Pancreas (tissue), 10 donors: ENCODE results near the gene DCDC1. TPM values are rescaled to one million over a fixed set of nuclear protein-coding genes. Genes with fewer than 3 reads are reported as not detected.

Experiments
- ATAC-seq, 4 donors: fragments of 200-7000 bp; cut with Tn5 transposase; one replicate each; pipeline versions ENCODE4 v1.8.0 to v1.9.1; 2020; ENCODE audit warnings: mild to moderate bottlenecking in 4 of 4, moderate library complexity in 4 of 4
- DNase-seq, 6 donors: peaks; one replicate each; pipeline ENCODE4 v3.0.0-alpha.2; 2020
- FAIRE-seq: peaks from 2 replicates; lab custom pipeline; 2012; peaks lifted over from hg19 to GRCh38; lab: Jason Lieb, UNC
- H3K27ac ChIP-seq, 4 donors: fragments of 200-600 bp; sonication (generic); 1 replicate in 3 of 4; 2 replicates in 1 of 4; pipeline versions ENCODE4 v1.5.0 to v1.8.0; 2020
- H3K27me3 ChIP-seq, 4 donors: fragments of 200-600 bp; one replicate each; pipeline ENCODE4 v1.8.0; 2021
- H3K36me3 ChIP-seq, 3 donors: fragments of 200-600 bp; sonication (generic) in 1 of 3; one replicate each; pipeline versions ENCODE4 v1.5.0 to v1.8.0; 2020 to 2021
- H3K4me1 ChIP-seq, 3 donors: fragments of 200-600 bp; one replicate each; pipeline ENCODE4 v1.8.0; 2021
- H3K4me3 ChIP-seq, 4 donors: fragments of 200-600 bp; sonication (generic) in 2 of 4; one replicate each; pipeline versions ENCODE4 v1.5.0 to v1.8.0; 2020 to 2021
- H3K9me3 ChIP-seq, 4 donors: fragments of 200-600 bp; one replicate each; pipeline ENCODE4 v1.8.0; 2021
- WGBS, 2 donors: extraction: QIAGEN DNeasy Blood & Tissue Kit; methylation state at CpG; one replicate each; pipeline ENCODE4 v1.1.7; 2013; 5-methylcytosine and 5-hydroxymethylcytosine counted together
- intact Hi-C, 3 donors: fragments of 100-400 bp; cut with DNase I; formaldehyde crosslinking; loops; one replicate each; pipeline versions ENCODE4 v1.11.1 to v1.14.2; 2022
- polyA plus RNA-seq, 2 donors: library from polyadenylated mRNA; stranded (reverse); fragments of 200-250 nt; gene quantifications; one replicate each; pipeline ENCODE4 v1.2.3, GENCODE V29; 2013
- total RNA-seq, 6 donors: library from RNA; stranded (reverse); fragmentation: NEBNext Ultra II Directional in 4 of 6; extraction: Animal tissue kit (Norgen Biotek cat#: 25700) in 4 of 6; gene quantifications; one replicate each; pipeline versions ENCODE4 v1.2.1 to v1.2.4, GENCODE V29; 2021 to 2023
- TF ChIP-seq, protein P1 (sequence below), 4 donors: fragments of 200-600 bp; sonication (generic) in 3 of 4; IDR thresholded peaks; one replicate each; pipeline versions ENCODE4 v1.5.0 to v1.8.0; 2021; ENCODE audit warnings: antibody characterized with exemption in 4 of 4
- donor health status: healthy with polysubstance abuse.
- donor health status: DM: no; HTN: no; CAD: no; lungs with moderate emphysema.
- donor health status: DM: no; HTN: no; CAD: no.
- donor health status: control.
- donor health status: control.
- donor health status: Bipolar disorder and iron deficiency.
- donor health status: DM: yes; HTN: yes; CAD: no.
- donor health status: DM: no; HTN: no; CAD: no.
- donor health status: DM: no; HTN: no; CAD: no.
- donor health status: DM: yes; HTN: yes; CAD: no.

DCDC1 gene
- total and polyA plus RNA-seq, 8 donors = 0.40 to 1.2 (median 0.68) TPM

DNA sequence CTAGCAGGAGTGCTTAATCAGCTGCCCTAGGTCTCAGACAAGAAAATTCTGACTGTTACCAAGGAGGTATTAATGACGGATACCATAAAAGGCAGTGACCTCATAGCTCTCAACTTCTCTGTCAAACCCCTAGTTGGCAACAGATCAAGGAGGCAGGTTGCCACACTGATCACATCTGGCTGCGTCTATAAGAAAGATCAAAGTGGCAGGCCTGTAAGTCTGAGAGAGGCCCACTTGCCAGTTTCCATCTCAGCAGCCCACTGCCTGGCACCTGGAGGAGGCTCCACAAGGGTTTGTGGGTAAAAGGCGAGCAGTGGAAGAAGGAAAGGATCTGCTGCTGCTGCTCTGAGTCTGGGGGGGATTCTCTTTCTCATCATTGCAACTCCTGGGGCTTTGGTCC is 543.8 kb downstream of the DCDC1 start:
- intact Hi-C loops = no loop called here

DNA sequence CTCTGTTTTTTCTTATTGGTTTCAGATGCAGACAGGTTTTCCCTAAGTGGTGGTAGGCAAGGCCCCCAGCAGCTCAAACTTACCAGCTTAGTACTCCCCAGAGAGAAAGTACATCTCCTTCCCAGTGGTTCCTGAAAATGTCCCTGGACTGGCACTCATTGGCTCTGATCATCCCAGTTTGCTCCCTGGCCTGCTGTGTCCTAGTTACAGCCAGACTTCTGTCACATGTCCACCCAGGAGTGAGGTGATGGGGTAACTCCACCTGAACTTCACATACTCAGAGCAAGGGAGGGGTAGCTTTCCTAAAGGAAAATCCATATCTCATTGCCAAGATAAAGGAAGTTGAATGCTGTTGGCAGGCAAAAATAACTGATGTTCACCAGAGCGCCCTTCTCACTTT is 546.4 kb downstream of the DCDC1 start:
- H3K4me1 ChIP-seq = peaks cover 0 to 4% (median 4%) of the 10 kb centered on the region in 3 donors
- H3K36me3 ChIP-seq = no peaks in the 10 kb centered on the region
- TF ChIP-seq, protein P1, sequence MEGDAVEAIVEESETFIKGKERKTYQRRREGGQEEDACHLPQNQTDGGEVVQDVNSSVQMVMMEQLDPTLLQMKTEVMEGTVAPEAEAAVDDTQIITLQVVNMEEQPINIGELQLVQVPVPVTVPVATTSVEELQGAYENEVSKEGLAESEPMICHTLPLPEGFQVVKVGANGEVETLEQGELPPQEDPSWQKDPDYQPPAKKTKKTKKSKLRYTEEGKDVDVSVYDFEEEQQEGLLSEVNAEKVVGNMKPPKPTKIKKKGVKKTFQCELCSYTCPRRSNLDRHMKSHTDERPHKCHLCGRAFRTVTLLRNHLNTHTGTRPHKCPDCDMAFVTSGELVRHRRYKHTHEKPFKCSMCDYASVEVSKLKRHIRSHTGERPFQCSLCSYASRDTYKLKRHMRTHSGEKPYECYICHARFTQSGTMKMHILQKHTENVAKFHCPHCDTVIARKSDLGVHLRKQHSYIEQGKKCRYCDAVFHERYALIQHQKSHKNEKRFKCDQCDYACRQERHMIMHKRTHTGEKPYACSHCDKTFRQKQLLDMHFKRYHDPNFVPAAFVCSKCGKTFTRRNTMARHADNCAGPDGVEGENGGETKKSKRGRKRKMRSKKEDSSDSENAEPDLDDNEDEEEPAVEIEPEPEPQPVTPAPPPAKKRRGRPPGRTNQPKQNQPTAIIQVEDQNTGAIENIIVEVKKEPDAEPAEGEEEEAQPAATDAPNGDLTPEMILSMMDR (IDR thresholded peaks at IDR 0.05) = no peak
- DNase-seq = no peak
- no peak for ATAC-seq
- intact Hi-C loops = no loop called here
- WGBS, 2 donors = 94 to 96% methylated on average over 1 of the region's 1 CpG
- H3K27ac ChIP-seq = no peak overlapping the region
- no peaks in the 10 kb centered on the region for H3K27me3 ChIP-seq
- no peak for FAIRE-seq
- H3K9me3 ChIP-seq = no peaks in the 10 kb centered on the region
- no peak overlapping the region for H3K4me3 ChIP-seq

More for the DNA sequence above, 543.8 kb downstream of the DCDC1 start:
- H3K4me1 ChIP-seq = no peaks in the 10 kb centered on the region
- peak in 1 of 6 donors; percentile 13 for DNase-seq
- TF ChIP-seq, protein P1 (IDR thresholded peaks at IDR 0.05) = no peak
- H3K27me3 ChIP-seq = no peaks in the 10 kb centered on the region
- H3K27ac ChIP-seq = no peak overlapping the region
- 48 to 52% methylated on average over 3 of the region's 3 CpGs for WGBS, 2 donors
- FAIRE-seq = no peak
- no peaks in the 10 kb centered on the region for H3K36me3 ChIP-seq
- H3K9me3 ChIP-seq = no peaks in the 10 kb centered on the region
- peak in 1 of 4 donors; percentile 49 for ATAC-seq
- H3K4me3 ChIP-seq = no peak overlapping the region

DNA sequence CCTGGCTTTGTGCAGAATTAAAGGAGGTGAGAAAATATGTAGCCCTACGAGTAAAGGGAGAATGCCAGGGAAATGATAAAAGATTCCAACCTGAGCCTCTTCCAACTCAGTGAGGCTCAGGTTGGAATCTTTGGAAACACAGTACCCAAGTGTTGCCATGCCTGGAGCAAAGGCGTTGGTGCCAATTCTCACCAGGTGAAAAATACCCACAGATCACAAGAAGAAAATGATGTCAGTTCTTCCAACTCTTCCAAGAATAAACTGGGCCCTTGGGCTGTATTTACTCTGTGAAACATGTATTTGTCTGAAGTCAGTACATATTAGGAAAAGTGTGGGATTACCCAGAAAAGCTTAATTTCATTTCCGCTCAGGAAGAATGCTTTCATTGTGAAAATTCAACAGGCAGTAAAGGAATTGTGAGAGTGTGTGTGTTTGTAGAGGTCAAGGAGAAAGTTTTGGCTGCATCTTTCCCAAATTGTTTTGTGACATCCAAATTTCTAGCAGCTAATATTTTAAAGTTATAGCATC is 548.0 kb downstream of the DCDC1 start:
- H3K4me3 ChIP-seq = no peak overlapping the region
- no peaks in the 10 kb centered on the region for H3K36me3 ChIP-seq
- no peak for DNase-seq
- peak in 1 of 4 donors; percentile 57 for ATAC-seq
- no peak overlapping the region for H3K27ac ChIP-seq
- TF ChIP-seq, protein P1 (IDR thresholded peaks at IDR 0.05) = no peak
- H3K27me3 ChIP-seq = no peaks in the 10 kb centered on the region
- 58 to 74% methylated on average over 3 of the region's 3 CpGs for WGBS, 2 donors
- intact Hi-C loops = no loop called here
- H3K9me3 ChIP-seq = no peaks in the 10 kb centered on the region
- no peak for FAIRE-seq
- H3K4me1 ChIP-seq = peaks cover 0 to 4% (median 4%) of the 10 kb centered on the region in 3 donors

DNA sequence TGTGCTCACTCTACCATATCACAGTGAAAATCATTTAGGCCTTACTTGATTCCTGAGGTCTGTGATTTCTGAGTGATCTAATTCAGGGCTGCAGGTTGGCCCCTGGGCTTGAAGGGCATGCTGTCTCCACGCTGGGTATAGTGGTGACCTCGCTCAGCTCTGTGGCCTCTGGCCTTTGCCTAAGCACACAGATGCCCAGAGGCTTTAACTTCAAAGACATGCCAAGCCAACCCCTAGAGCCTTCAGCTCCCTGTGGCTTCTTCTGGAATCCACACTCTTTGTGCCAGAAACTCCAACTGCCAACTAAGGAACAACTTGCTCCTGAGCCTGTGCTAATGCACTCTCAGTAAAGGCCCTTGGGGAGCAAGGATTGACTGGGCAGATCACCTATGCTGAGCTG is 550.8 kb downstream of the DCDC1 start:
- TF ChIP-seq, protein P1 (IDR thresholded peaks at IDR 0.05) = no peak
- Histone ChIP-seq H3K27ac (no peak overlapping the region), H3K4me1 (peaks cover 0 to 4% (median 4%) of the 10 kb centered on the region in 3 donors), H3K9me3 (no peaks in the 10 kb centered on the region), H3K36me3 (no peaks in the 10 kb centered on the region), H3K27me3 (no peaks in the 10 kb centered on the region), H3K4me3 (no peak overlapping the region)
- intact Hi-C loops = no loop called here
- DNase-seq (no peak), ATAC-seq (no peak), FAIRE-seq (no peak)
- 88 to 91% methylated on average over 2 of the region's 2 CpGs for WGBS, 2 donors
